Osteocyte (in vitro differentiated cells): ENCODE data around the gene POLR1H. TPM values are rescaled to one million over a fixed set of nuclear protein-coding genes. Genes with fewer than 3 reads are reported as not detected.
A peak's percentile ranks its signal among the peaks of the same experiment; 100 is the strongest.
"Not testable (repeated sequence)": the region's sequence is repeated elsewhere in the genome, so short reads cannot be mapped to it uniquely, and the experiment has no call there.

Source experiments
- DNase-seq: peaks from one replicate; pipeline ENCODE4 v3.0.0; 2021; ENCODE audit warnings: mixed read lengths; ENCODE audit not compliant: unreplicated experiment; ENCODE audit errors: extremely low spot score
- H3K27ac Mint-ChIP-seq: one replicate; pipeline ENCODE4 v1.8.0; 2021; ENCODE audit warnings: mild to moderate bottlenecking, mixed read lengths; ENCODE audit not compliant: unreplicated experiment
- H3K27me3 Mint-ChIP-seq: one replicate; pipeline ENCODE4 v1.8.0; 2021; ENCODE audit warnings: mixed read lengths; ENCODE audit not compliant: unreplicated experiment
- H3K36me3 Mint-ChIP-seq: one replicate; pipeline ENCODE4 v1.8.0; 2021; ENCODE audit warnings: mixed read lengths; ENCODE audit not compliant: unreplicated experiment
- H3K4me1 Mint-ChIP-seq: one replicate; pipeline ENCODE4 v1.8.0; 2021; ENCODE audit warnings: mixed read lengths; ENCODE audit not compliant: unreplicated experiment
- H3K4me3 Mint-ChIP-seq: one replicate; pipeline ENCODE4 v1.8.0; 2021; ENCODE audit warnings: mild to moderate bottlenecking, moderate library complexity, mixed read lengths; ENCODE audit not compliant: unreplicated experiment
- H3K9me3 Mint-ChIP-seq: one replicate; pipeline ENCODE4 v1.8.0; 2021; ENCODE audit warnings: mixed read lengths; ENCODE audit not compliant: unreplicated experiment
- CTCF ChIP-seq: fragments of 200-600 bp; sonication (generic); IDR thresholded peaks from 2 replicates; pipeline ENCODE4 v1.5.0; 2021; ENCODE audit warnings: antibody characterized with exemption, mild to moderate bottlenecking, moderate library complexity
- long read RNA-seq: library from polyadenylated mRNA; unstranded; transcript quantifications from one replicate; pipeline ENCODE4 v2.0.0, GENCODE V29; 2021
- total RNA-seq: library from RNA; stranded (reverse); gene quantifications from 2 replicates; pipeline ENCODE4 v1.2.1, GENCODE V29; 2021

Gene POLR1H
- 20.1 and 20.4 TPM in 2 replicates for total RNA-seq
- long read RNA-seq, transcript ZNRD1-201 (4 exons, 864 nt), result major isoform, 10 of 20 reads
- long read RNA-seq, partial matches to known transcripts, result 0 of 20 reads
- long read RNA-seq, other reads (novel, unspliced or antisense), result 3 of 20 reads

GRCh38 chr6:30061092-30061857 is at the start of gene POLR1H:
Gene POLR1H, plus strand, starts transcription at chr6:30061265. Its CDS starts 260 bp downstream, at chr6:30061525.
- Mint-ChIP-seq H3K4me3 (peak within 1 kb of the TSS; percentile 89), H3K27me3 (no peaks in the 10 kb centered on the region), H3K9me3 (no peaks in the 10 kb centered on the region), H3K4me1 (peaks cover 36% of the 10 kb centered on the region), H3K36me3 (peaks cover 17% of the 10 kb centered on the region), H3K27ac (peak within 1 kb of the TSS; percentile 97)
- TF ChIP-seq CTCF, result no peak
- DNase-seq, result peak; percentile 96

GRCh38 chr6:30013291-30013922 is 47.7 kb upstream of the POLR1H start:
- H3K27ac Mint-ChIP-seq, result no peak overlapping the region
- H3K36me3 Mint-ChIP-seq, result peaks cover 6% of the 10 kb centered on the region
- TF ChIP-seq CTCF, result peak; percentile 86

GRCh38 chr6:30019819-30020218 is 41.2 kb upstream of the POLR1H start:
- H3K27ac Mint-ChIP-seq, result no peak overlapping the region
- H3K27me3 Mint-ChIP-seq, result no peaks in the 10 kb centered on the region

More at GRCh38 chr6:30013291-30013922, 47.7 kb upstream of the POLR1H start:
- no peaks in the 10 kb centered on the region for H3K4me1 Mint-ChIP-seq
- H3K9me3 Mint-ChIP-seq, result no peaks in the 10 kb centered on the region
- H3K4me3 Mint-ChIP-seq, result no peak overlapping the region
- peaks cover 5% of the 10 kb centered on the region for H3K27me3 Mint-ChIP-seq
- DNase-seq, result no peak

GRCh38 chr6:30020626-30021025 is 40.4 kb upstream of the POLR1H start:
- Mint-ChIP-seq H3K36me3 (peaks cover 4% of the 10 kb centered on the region), H3K27me3 (no peaks in the 10 kb centered on the region), H3K4me3 (no peak overlapping the region), H3K9me3 (no peaks in the 10 kb centered on the region), H3K27ac (no peak overlapping the region), H3K4me1 (peaks cover 3% of the 10 kb centered on the region)
- DNase-seq, result peak; percentile 42
- TF ChIP-seq CTCF, result no peak

More at GRCh38 chr6:30019819-30020218, 41.2 kb upstream of the POLR1H start:
- peaks cover 3% of the 10 kb centered on the region for H3K4me1 Mint-ChIP-seq
- DNase-seq, result no peak
- no peak overlapping the region for H3K4me3 Mint-ChIP-seq
- peaks cover 4% of the 10 kb centered on the region for H3K36me3 Mint-ChIP-seq
- no peaks in the 10 kb centered on the region for H3K9me3 Mint-ChIP-seq
- no peak for TF ChIP-seq CTCF

- H3K9me3 Mint-ChIP-seq, result peaks cover 5% of the 10 kb centered on the region
These were observed 38.9 kb upstream of the POLR1H start for GRCh38 chr6:30022189-30022588.

GRCh38 chr6:30022712-30023111 is 38.4 kb upstream of the POLR1H start:
- not testable (repeated sequence) for H3K4me3 Mint-ChIP-seq, H3K4me1 Mint-ChIP-seq, H3K36me3 Mint-ChIP-seq, H3K9me3 Mint-ChIP-seq, DNase-seq, H3K27ac Mint-ChIP-seq, H3K27me3 Mint-ChIP-seq

More at GRCh38 chr6:30022189-30022588, 38.9 kb upstream of the POLR1H start:
- no peak for TF ChIP-seq CTCF
- H3K27ac Mint-ChIP-seq, result no peak overlapping the region
- no peaks in the 10 kb centered on the region for H3K27me3 Mint-ChIP-seq
- DNase-seq, result no peak
- H3K4me3 Mint-ChIP-seq, result no peak overlapping the region
- peaks cover 3% of the 10 kb centered on the region for H3K4me1 Mint-ChIP-seq
- H3K36me3 Mint-ChIP-seq, result peaks cover 7% of the 10 kb centered on the region
